Endothelial cell of umbilical vein (primary cell): ENCODE measurements around the gene TBL2.

Experiments used
- CTCF ChIP-seq, 2 donors: IDR thresholded peaks; 1 replicate in 1 of 2; 2 replicates in 1 of 2; pipeline ENCODE4 v1.5.1; 2011; ENCODE audit warnings: low read length in 2 of 2, mild to moderate bottlenecking in 2 of 2, moderate library complexity in 2 of 2, control low read depth in 1 of 2, inconsistent platforms in 1 of 2, low read depth in 1 of 2; ENCODE audit not compliant: insufficient read depth in 1 of 2; ENCODE audit errors: extremely low read depth in 1 of 2
- POLR2A ChIP-seq: IDR thresholded peaks from 2 replicates; pipeline ENCODE4 v1.6.1; 2012; ENCODE audit warnings: low read depth, mild to moderate bottlenecking, control low read depth, low read length
- POLR2AphosphoS5 ChIP-seq: IDR thresholded peaks from 2 replicates; pipeline ENCODE4 v1.6.1; 2012; ENCODE audit warnings: low read depth, mild to moderate bottlenecking, control low read depth, low read length, moderate library complexity; ENCODE audit not compliant: insufficient read depth

GRCh38 chr7:73573276-73573675, 5.1 kb downstream of the TBL2 start:
- TF ChIP-seq CTCF (IDR thresholded peaks at IDR 0.05; ENCODE audit: extremely low read depth in 1 of 2, insufficient read depth in 1 of 2, low read depth in 1 of 2, low read length in 2 of 2) (no peak), POLR2AphosphoS5 (no peak), POLR2A (no peak)
